ENCODE measurements around the gene KIF1A.
"Not testable (repeated sequence)": the region's sequence is repeated elsewhere in the genome, so short reads cannot be mapped to it uniquely, and the experiment has no call there.

KIF1A gene

GRCh38 chr2:240683329-240683979, 136.6 kb downstream of the KIF1A start:
- DNase-seq: not testable (repeated sequence)

GRCh38 chr2:240682431-240683224, 137.4 kb downstream of the KIF1A start, which contains the start of gene AQP12B:
Gene AQP12B (minus strand): TSS chr2:240682885. CDS start chr2:240682837, 48 bp downstream.
- DNase-seq: not testable (repeated sequence)

GRCh38 chr2:240680185-240680584, 139.8 kb downstream of the KIF1A start:
- DNase-seq: not testable (repeated sequence)

GRCh38 chr2:240678909-240679308, 141.1 kb downstream of the KIF1A start:
- not testable (repeated sequence) for DNase-seq

GRCh38 chr2:240678043-240678442, 142.0 kb downstream of the KIF1A start:
- not testable (repeated sequence) for DNase-seq

GRCh38 chr2:240675345-240675744, 144.7 kb downstream of the KIF1A start:
- DNase-seq: not testable (repeated sequence)

- not testable (repeated sequence) for DNase-seq
Observed at GRCh38 chr2:240674461-240675184, 145.4 kb downstream of the KIF1A start.

GRCh38 chr2:240672701-240673190, 147.3 kb downstream of the KIF1A start:
- DNase-seq: no peak

- DNase-seq: no peak
Observed at GRCh38 chr2:240672076-240672700, 147.8 kb downstream of the KIF1A start.

GRCh38 chr2:240670950-240671349, 149.1 kb downstream of the KIF1A start:
- no peak for DNase-seq

- no peak for DNase-seq
Observed at GRCh38 chr2:240670402-240670801, 149.6 kb downstream of the KIF1A start.

- DNase-seq: no peak
Observed at GRCh38 chr2:240664622-240665021, 155.4 kb downstream of the KIF1A start.

Data from suppressor macrophage (primary cell).